A673 (cell line): ENCODE data around the gene PRKCA.

ENCODE experiments used
- EZH2 ChIP-seq: fragments of 200-600 bp; sonication (generic); IDR thresholded peaks from 2 replicates; pipeline ENCODE4 v1.6.1; 2017; ENCODE audit warnings: borderline replicate concordance, low read depth, mild to moderate bottlenecking, mixed read lengths, antibody characterized with exemption, low read length; ENCODE audit not compliant: poor library complexity, severe bottlenecking
- TF ChIP-seq, protein P1 (sequence below): fragments of 300-800, 200-600 bp; sonication (generic); conservative IDR thresholded peaks from 2 replicates; pipeline ENCODE4 v1.5.1; 2017; ENCODE audit warnings: low read depth, mild to moderate bottlenecking, antibody characterized with exemption, low read length, moderate library complexity, mixed read lengths

DNA sequence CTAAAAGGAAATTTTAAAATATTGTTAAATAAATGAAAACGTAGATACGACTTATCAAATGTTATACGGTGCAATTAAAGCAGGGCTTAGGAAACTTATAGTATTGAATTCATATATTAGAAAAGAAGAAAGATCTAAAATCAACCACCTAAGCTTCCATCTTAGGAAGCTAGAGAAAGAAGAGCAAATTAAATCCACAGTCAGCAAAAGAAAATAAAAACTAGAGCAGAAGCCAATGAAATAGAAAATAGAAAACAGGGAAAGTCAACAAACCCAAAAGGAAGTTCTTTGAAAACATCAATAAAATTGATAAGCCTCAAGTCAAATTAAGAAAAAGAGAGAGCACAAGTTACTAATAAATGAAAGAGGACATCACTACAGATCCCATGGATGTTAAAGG is 457.9 kb downstream of the PRKCA start:
- TF ChIP-seq, protein P1, sequence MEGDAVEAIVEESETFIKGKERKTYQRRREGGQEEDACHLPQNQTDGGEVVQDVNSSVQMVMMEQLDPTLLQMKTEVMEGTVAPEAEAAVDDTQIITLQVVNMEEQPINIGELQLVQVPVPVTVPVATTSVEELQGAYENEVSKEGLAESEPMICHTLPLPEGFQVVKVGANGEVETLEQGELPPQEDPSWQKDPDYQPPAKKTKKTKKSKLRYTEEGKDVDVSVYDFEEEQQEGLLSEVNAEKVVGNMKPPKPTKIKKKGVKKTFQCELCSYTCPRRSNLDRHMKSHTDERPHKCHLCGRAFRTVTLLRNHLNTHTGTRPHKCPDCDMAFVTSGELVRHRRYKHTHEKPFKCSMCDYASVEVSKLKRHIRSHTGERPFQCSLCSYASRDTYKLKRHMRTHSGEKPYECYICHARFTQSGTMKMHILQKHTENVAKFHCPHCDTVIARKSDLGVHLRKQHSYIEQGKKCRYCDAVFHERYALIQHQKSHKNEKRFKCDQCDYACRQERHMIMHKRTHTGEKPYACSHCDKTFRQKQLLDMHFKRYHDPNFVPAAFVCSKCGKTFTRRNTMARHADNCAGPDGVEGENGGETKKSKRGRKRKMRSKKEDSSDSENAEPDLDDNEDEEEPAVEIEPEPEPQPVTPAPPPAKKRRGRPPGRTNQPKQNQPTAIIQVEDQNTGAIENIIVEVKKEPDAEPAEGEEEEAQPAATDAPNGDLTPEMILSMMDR, result no peak
- TF ChIP-seq EZH2, result no peak
